Right lobe of liver (tissue), 4 donors: ENCODE data around the gene BCO1.

ENCODE experiments used
- CTCF ChIP-seq, 4 donors: fragments of 200-600 bp in 3 of 4; fragments of 450-650 bp in 1 of 4; IDR thresholded peaks; one replicate each; pipeline versions ENCODE4 v1.5.1 to v1.8.0; 2016 to 2022; ENCODE audit warnings: antibody characterized with exemption in 4 of 4, mild to moderate bottlenecking in 2 of 4
- POLR2A ChIP-seq: fragments of 450-650 bp; IDR thresholded peaks from one replicate; pipeline ENCODE4 v1.6.1; 2017; ENCODE audit warnings: antibody characterized with exemption, mild to moderate bottlenecking
- donor health status: DM: no; HTN: no; CAD: no.
- donor health status: DM: no; HTN: no; CAD: no.
- donor health status: DM: no; HTN: yes; CAD: no.

GRCh38 chr16:81241706-81242105, 3.2 kb downstream of the BCO1 start:
- TF ChIP-seq CTCF (IDR thresholded peaks at IDR 0.05) (no peak), POLR2A (no peak)
